Neural cell (in vitro differentiated cells): ENCODE results near the gene SLC2A10. TPM values are rescaled to one million over a fixed set of nuclear protein-coding genes. Genes with fewer than 3 reads are reported as not detected.

Source experiments
- H2AFZ ChIP-seq: fragments of 200-600, 300-800 bp; sonication (generic), shearing (Covaris generic); 2 replicates; pipeline ENCODE4 v1.6.0; 2014; ENCODE audit warnings: low read depth, mild to moderate bottlenecking, antibody characterized with exemption, low read length, moderate library complexity
- H3F3A ChIP-seq: fragments of 200-600 bp; shearing (Covaris generic); 2 replicates; pipeline ENCODE4 v1.6.1; 2016; ENCODE audit warnings: mild to moderate bottlenecking, moderate library complexity, mixed read lengths, antibody characterized with exemption, low read length; ENCODE audit not compliant: insufficient read depth, poor library complexity, severe bottlenecking
- H3K27ac ChIP-seq: fragments of 200-600, 300-800 bp; sonication (generic), shearing (Covaris generic); 2 replicates; pipeline ENCODE4 v1.5.1; 2014; ENCODE audit warnings: mild to moderate bottlenecking, low read length, moderate library complexity
- H3K27me3 ChIP-seq: fragments of 300-800, 200-600 bp; sonication (generic), shearing (Covaris generic); 2 replicates; pipeline ENCODE4 v1.6.0; 2014; ENCODE audit warnings: mild to moderate bottlenecking, low read depth, low read length, moderate library complexity; ENCODE audit not compliant: insufficient read depth
- H3K36me3 ChIP-seq: fragments of 300-800, 200-600 bp; sonication (generic), shearing (Covaris generic); 2 replicates; pipeline ENCODE4 v1.5.1; 2014; ENCODE audit warnings: mild to moderate bottlenecking, antibody characterized with exemption, low read length, moderate library complexity; ENCODE audit not compliant: insufficient read depth
- H3K4me2 ChIP-seq: fragments of 300-800, 200-600 bp; sonication (generic), shearing (Covaris generic); 2 replicates; pipeline ENCODE4 v1.6.0; 2014; ENCODE audit warnings: mild to moderate bottlenecking, low read length
- H3K4me3 ChIP-seq: fragments of 300-800, 200-600 bp; sonication (generic), shearing (Covaris generic); 2 replicates; pipeline ENCODE4 v1.5.1; 2014; ENCODE audit warnings: mild to moderate bottlenecking, low read length, moderate library complexity
- H3K79me2 ChIP-seq: fragments of 200-600 bp; shearing (Covaris generic); replicated peaks from 2 replicates; pipeline ENCODE4 v1.6.0; 2014; ENCODE audit warnings: mild to moderate bottlenecking, low read length, moderate library complexity; ENCODE audit not compliant: insufficient read depth
- H3K9ac ChIP-seq: fragments of 300-800, 200-600 bp; sonication (generic), shearing (Covaris generic); 2 replicates; pipeline ENCODE4 v1.6.1; 2016; ENCODE audit warnings: mild to moderate bottlenecking, low read length, mixed read lengths
- H3K9me2 ChIP-seq: fragments of 200-600 bp; shearing (Covaris generic); 2 replicates; pipeline ENCODE4 v1.6.1; 2016; ENCODE audit warnings: mild to moderate bottlenecking, low read length, mixed read lengths; ENCODE audit not compliant: insufficient read depth
- H3K9me3 ChIP-seq: fragments of 200-600, 300-800 bp; sonication (generic), shearing (Covaris generic); 2 replicates; pipeline ENCODE4 v1.6.1; 2016; ENCODE audit warnings: mild to moderate bottlenecking, mixed run types, low read length, moderate library complexity, mixed read lengths
- H4K20me1 ChIP-seq: fragments of 200-600 bp; shearing (Covaris generic); 2 replicates; pipeline ENCODE4 v1.6.1; 2016; ENCODE audit warnings: mild to moderate bottlenecking, mixed run types; ENCODE audit not compliant: insufficient read depth
- CTCF ChIP-seq: fragments of 450-650 bp; IDR thresholded peaks from 2 replicates; pipeline ENCODE4 v1.5.1; 2014; ENCODE audit warnings: antibody characterized with exemption, mild to moderate bottlenecking, moderate library complexity; ENCODE audit not compliant: poor library complexity, severe bottlenecking
- EP300 ChIP-seq: fragments of 450-650 bp; conservative IDR thresholded peaks from 2 replicates; pipeline ENCODE4 v1.6.1; 2014; ENCODE audit warnings: antibody characterized with exemption, mild to moderate bottlenecking, moderate library complexity; ENCODE audit not compliant: poor library complexity, severe bottlenecking
- EZH2 ChIP-seq: fragments of 200-600, 300-800 bp; shearing (Covaris generic), sonication (generic); IDR thresholded peaks from 2 replicates; pipeline ENCODE4 v1.6.1; 2014; ENCODE audit warnings: antibody characterized with exemption, low read length, borderline replicate concordance, mild to moderate bottlenecking; ENCODE audit not compliant: insufficient read depth, poor library complexity, severe bottlenecking
- MXI1 ChIP-seq: fragments of 450-650 bp; conservative IDR thresholded peaks from 2 replicates; pipeline ENCODE4 v1.6.1; 2014; ENCODE audit warnings: antibody characterized with exemption, mild to moderate bottlenecking; ENCODE audit not compliant: poor library complexity, severe bottlenecking
- POLR2AphosphoS5 ChIP-seq: IDR thresholded peaks from 2 replicates; pipeline ENCODE4 v1.6.1; 2012
- RAD21 ChIP-seq: fragments of 450-650 bp; conservative IDR thresholded peaks from 2 replicates; pipeline ENCODE4 v1.6.1; 2014; ENCODE audit warnings: antibody characterized with exemption, mild to moderate bottlenecking, moderate library complexity
- SMC3 ChIP-seq: fragments of 450-650 bp; conservative IDR thresholded peaks from 2 replicates; pipeline ENCODE4 v1.6.1; 2014; ENCODE audit warnings: antibody characterized with exemption, mild to moderate bottlenecking, moderate library complexity; ENCODE audit not compliant: poor library complexity
- TAF1 ChIP-seq: IDR thresholded peaks from 2 replicates; pipeline ENCODE4 v1.6.1; 2012; ENCODE audit warnings: low read depth
- polyA plus RNA-seq: library from polyadenylated mRNA; depleted of rRNA; stranded (reverse); fragments of >200 nt; gene quantifications from 2 replicates; pipeline ENCODE4 v1.2.3, GENCODE V29; 2014
- TF ChIP-seq, protein P1 (sequence below): IDR thresholded peaks from 2 replicates; pipeline ENCODE4 v1.6.1; 2012; ENCODE audit warnings: borderline replicate concordance

SLC2A10 gene
- polyA plus RNA-seq, 1 donor from 2014 or later, result not detected

DNA sequence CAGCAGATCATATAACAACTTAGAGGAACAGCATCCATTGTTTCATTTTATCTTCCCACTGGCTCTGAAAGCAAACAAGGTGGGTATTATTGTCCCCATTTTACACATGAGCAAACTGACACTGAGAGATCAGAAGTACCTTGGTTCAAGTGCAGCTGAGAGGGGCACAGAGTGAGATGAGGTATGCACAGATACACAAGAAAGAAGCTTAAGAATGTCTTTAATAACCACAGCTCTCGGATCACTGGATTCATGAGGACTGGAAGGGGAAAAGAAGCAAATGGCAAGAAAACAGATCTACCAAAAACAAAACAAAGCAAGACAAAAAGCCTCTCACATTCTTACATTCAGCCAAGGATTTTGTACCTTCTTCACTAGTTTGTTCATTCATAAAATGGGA lies 10.6 kb downstream of the SLC2A10 start:
- Histone ChIP-seq H3K36me3 (no peaks in the 10 kb centered on the region), H3K4me3 (no peak overlapping the region), H3K27me3 (no peaks in the 10 kb centered on the region), H3K4me2 (no peak overlapping the region), H3K9me3 (no peaks in the 10 kb centered on the region), H3K79me2 (no peaks in the 10 kb centered on the region), H3K9me2 (no peaks in the 10 kb centered on the region), H3F3A (no peaks in the 10 kb centered on the region), H2AFZ (no peak overlapping the region), H4K20me1 (no peaks in the 10 kb centered on the region), H3K27ac (no peak overlapping the region), H3K9ac (no peak overlapping the region)
- TF ChIP-seq MXI1 (no peak), CTCF (no peak), TAF1 (no peak), EZH2 (no peak), SMC3 (no peak), RAD21 (no peak), EP300 (no peak), POLR2AphosphoS5 (no peak)
- TF ChIP-seq, protein P1, sequence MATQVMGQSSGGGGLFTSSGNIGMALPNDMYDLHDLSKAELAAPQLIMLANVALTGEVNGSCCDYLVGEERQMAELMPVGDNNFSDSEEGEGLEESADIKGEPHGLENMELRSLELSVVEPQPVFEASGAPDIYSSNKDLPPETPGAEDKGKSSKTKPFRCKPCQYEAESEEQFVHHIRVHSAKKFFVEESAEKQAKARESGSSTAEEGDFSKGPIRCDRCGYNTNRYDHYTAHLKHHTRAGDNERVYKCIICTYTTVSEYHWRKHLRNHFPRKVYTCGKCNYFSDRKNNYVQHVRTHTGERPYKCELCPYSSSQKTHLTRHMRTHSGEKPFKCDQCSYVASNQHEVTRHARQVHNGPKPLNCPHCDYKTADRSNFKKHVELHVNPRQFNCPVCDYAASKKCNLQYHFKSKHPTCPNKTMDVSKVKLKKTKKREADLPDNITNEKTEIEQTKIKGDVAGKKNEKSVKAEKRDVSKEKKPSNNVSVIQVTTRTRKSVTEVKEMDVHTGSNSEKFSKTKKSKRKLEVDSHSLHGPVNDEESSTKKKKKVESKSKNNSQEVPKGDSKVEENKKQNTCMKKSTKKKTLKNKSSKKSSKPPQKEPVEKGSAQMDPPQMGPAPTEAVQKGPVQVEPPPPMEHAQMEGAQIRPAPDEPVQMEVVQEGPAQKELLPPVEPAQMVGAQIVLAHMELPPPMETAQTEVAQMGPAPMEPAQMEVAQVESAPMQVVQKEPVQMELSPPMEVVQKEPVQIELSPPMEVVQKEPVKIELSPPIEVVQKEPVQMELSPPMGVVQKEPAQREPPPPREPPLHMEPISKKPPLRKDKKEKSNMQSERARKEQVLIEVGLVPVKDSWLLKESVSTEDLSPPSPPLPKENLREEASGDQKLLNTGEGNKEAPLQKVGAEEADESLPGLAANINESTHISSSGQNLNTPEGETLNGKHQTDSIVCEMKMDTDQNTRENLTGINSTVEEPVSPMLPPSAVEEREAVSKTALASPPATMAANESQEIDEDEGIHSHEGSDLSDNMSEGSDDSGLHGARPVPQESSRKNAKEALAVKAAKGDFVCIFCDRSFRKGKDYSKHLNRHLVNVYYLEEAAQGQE, result no peak

- H3K9me3 ChIP-seq, result no peaks in the 10 kb centered on the region
- no peaks in the 10 kb centered on the region for H3K36me3 ChIP-seq
- H3K9ac ChIP-seq, result no peak overlapping the region
- no peaks in the 10 kb centered on the region for H3F3A ChIP-seq
- no peaks in the 10 kb centered on the region for H3K9me2 ChIP-seq
- H3K79me2 ChIP-seq, result no peaks in the 10 kb centered on the region
- no peaks in the 10 kb centered on the region for H3K27me3 ChIP-seq
- H2AFZ ChIP-seq, result no peak overlapping the region
- H3K4me3 ChIP-seq, result no peak overlapping the region
- no peak for TF ChIP-seq MXI1
- no peak overlapping the region for H3K27ac ChIP-seq
- no peak overlapping the region for H3K4me2 ChIP-seq
- H4K20me1 ChIP-seq, result no peaks in the 10 kb centered on the region
Observed at GRCh38 chr20:46720776-46721425, 11.5 kb downstream of the SLC2A10 start.

DNA sequence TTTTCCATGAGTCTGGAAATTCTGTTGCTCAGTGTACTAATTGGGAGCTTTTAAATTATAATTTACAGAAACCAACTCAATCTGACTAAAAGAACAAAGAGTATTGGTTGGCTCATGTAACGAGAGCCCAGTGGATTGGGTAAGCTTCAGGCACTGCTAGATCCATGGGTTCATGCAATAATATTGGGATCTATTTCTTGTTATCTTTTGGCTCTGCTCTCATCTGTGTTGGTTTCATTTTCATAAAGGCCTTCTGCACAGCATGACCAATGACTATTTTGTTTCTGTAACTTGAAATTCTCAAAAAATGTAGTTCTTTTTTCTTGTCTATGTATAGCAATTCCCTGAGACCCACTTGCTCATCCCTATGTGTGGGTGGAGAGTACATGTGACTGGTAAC lies 12.0 kb downstream of the SLC2A10 start:
- Histone ChIP-seq H3K27ac (no peak overlapping the region), H3K9ac (no peak overlapping the region), H3F3A (no peaks in the 10 kb centered on the region), H3K36me3 (no peaks in the 10 kb centered on the region), H3K79me2 (no peaks in the 10 kb centered on the region), H3K4me2 (no peak overlapping the region), H3K4me3 (no peak overlapping the region), H3K27me3 (no peaks in the 10 kb centered on the region), H3K9me2 (no peaks in the 10 kb centered on the region), H3K9me3 (no peaks in the 10 kb centered on the region), H2AFZ (no peak overlapping the region), H4K20me1 (no peaks in the 10 kb centered on the region)
- TF ChIP-seq EP300 (no peak), EZH2 (no peak), CTCF (no peak), RAD21 (no peak), POLR2AphosphoS5 (no peak), TAF1 (no peak), SMC3 (no peak), MXI1 (no peak)
- TF ChIP-seq, protein P1, result no peak
